ENCODE data around the gene ATL2. TPM values are rescaled to one million over a fixed set of nuclear protein-coding genes. Genes with fewer than 3 reads are reported as not detected.
A peak's percentile ranks its signal among the peaks of the same experiment; 100 is the strongest.
"Not testable (repeated sequence)": the region's sequence is repeated elsewhere in the genome, so short reads cannot be mapped to it uniquely, and the experiment has no call there.

The ATL2 gene
- total RNA-seq, 2 experiments from 2014 or later, result 52.8 to 54.5 TPM

GRCh38 chr2:38261569-38262068 is 115.5 kb downstream of the ATL2 start:
- TF ChIP-seq CTCF (IDR thresholded peaks at IDR 0.05), result no peak
- Mint-ChIP-seq H3K9me3 (peaks cover 5% of the 10 kb centered on the region), H3K27me3 (peaks cover 17% of the 10 kb centered on the region), H3K27ac (no peak overlapping the region), H3K4me1 (ENCODE audit: low read depth) (peaks cover 22% of the 10 kb centered on the region), H3K4me3 (no peak overlapping the region), H3K36me3 (ENCODE audit: low read depth) (no peaks in the 10 kb centered on the region)
- ChIA-PET POLR2A (no interaction called here), CTCF (interaction anchor here (0.8 to 3.3 kb wide), 2 partner anchors 54 to 247 kb away, joined by 3 to 10 read pairs; no protein-coding TSS in a partner anchor)
- DNase-seq (no peak), ATAC-seq (no peak)
- intact Hi-C loops (cut with micrococcal nuclease), result no loop called here

- CTCF ChIA-PET, result interaction anchor here (0.8 kb wide), 1 partner anchor 55 kb away, joined by 3 read pairs; no protein-coding TSS in a partner anchor
- POLR2A ChIA-PET, result no interaction called here
- intact Hi-C loops (cut with micrococcal nuclease), result no loop called here
Observed at GRCh38 chr2:38260972-38261371, 116.1 kb downstream of the ATL2 start.

GRCh38 chr2:38260469-38260868 is 116.6 kb downstream of the ATL2 start:
- Mint-ChIP-seq H3K27ac (no peak overlapping the region), H3K4me1 (ENCODE audit: low read depth) (peaks cover 19% of the 10 kb centered on the region), H3K9me3 (no peaks in the 10 kb centered on the region), H3K36me3 (ENCODE audit: low read depth) (no peaks in the 10 kb centered on the region), H3K4me3 (no peak overlapping the region), H3K27me3 (peaks cover 17% of the 10 kb centered on the region)
- ChIA-PET POLR2A (no interaction called here), CTCF (no interaction called here)
- no peak for TF ChIP-seq CTCF (IDR thresholded peaks at IDR 0.05)
- ATAC-seq (no peak), DNase-seq (peak; percentile 13)
- intact Hi-C loops (cut with micrococcal nuclease), result no loop called here

More at GRCh38 chr2:38260972-38261371, 116.1 kb downstream of the ATL2 start:
- Mint-ChIP-seq H3K27ac (no peak overlapping the region), H3K4me1 (ENCODE audit: low read depth) (peaks cover 19% of the 10 kb centered on the region), H3K9me3 (peaks cover 2% of the 10 kb centered on the region), H3K4me3 (no peak overlapping the region), H3K36me3 (ENCODE audit: low read depth) (no peaks in the 10 kb centered on the region), H3K27me3 (peaks cover 17% of the 10 kb centered on the region)
- ATAC-seq, result no peak
- no peak for TF ChIP-seq CTCF (IDR thresholded peaks at IDR 0.05)
- no peak for DNase-seq

GRCh38 chr2:38259311-38259710 is 117.8 kb downstream of the ATL2 start:
- ATAC-seq, result no peak
- POLR2A ChIA-PET, result no interaction called here
- no peak overlapping the region for H3K4me3 Mint-ChIP-seq

GRCh38 chr2:38257680-38258079 is 119.4 kb downstream of the ATL2 start:
- DNase-seq; CTCF ChIA-PET; H3K9me3 Mint-ChIP-seq; H3K27ac Mint-ChIP-seq; ATAC-seq; intact Hi-C loops (cut with micrococcal nuclease); H3K4me3 Mint-ChIP-seq; H3K36me3 Mint-ChIP-seq (ENCODE audit: low read depth); POLR2A ChIA-PET: not testable (repeated sequence)
- H3K27me3 Mint-ChIP-seq, result peaks cover 17% of the 10 kb centered on the region
- peaks cover 19% of the 10 kb centered on the region for H3K4me1 Mint-ChIP-seq (ENCODE audit: low read depth)

More at GRCh38 chr2:38259311-38259710, 117.8 kb downstream of the ATL2 start:
- DNase-seq, result no peak
- Mint-ChIP-seq H3K36me3 (ENCODE audit: low read depth) (no peaks in the 10 kb centered on the region), H3K27ac (no peak overlapping the region), H3K4me1 (ENCODE audit: low read depth) (peaks cover 19% of the 10 kb centered on the region), H3K9me3 (no peaks in the 10 kb centered on the region), H3K27me3 (peaks cover 17% of the 10 kb centered on the region)
- intact Hi-C loops (cut with micrococcal nuclease), result no loop called here
- no peak for TF ChIP-seq CTCF (IDR thresholded peaks at IDR 0.05)
- CTCF ChIA-PET, result no interaction called here
